A549 (cell line): ENCODE results near the gene PGF. TPM values are rescaled to one million over a fixed set of nuclear protein-coding genes. Genes with fewer than 3 reads are reported as not detected.

ENCODE experiments used
- ATAC-seq, 2 experiments: fragments of 200-7000 bp in 1 of 2; fragments of >200 bp in 1 of 2; cut with Nextera tagmentation in 1 of 2; cut with Tn5 transposase in 1 of 2; 3 replicates each; pipeline versions ENCODE4 v1.8.0 to v1.9.1; 2018 to 2020; ENCODE audit warnings: mild to moderate bottlenecking in 1 of 2, moderate library complexity in 1 of 2
- CTCF ChIA-PET: fragments of 300-600 bp; sonication (Branson Sonifier 250); formaldehyde crosslinking; extraction: SDS; loops from one replicate; lab custom pipeline; 2021; ENCODE audit warnings: antibody characterized with exemption, inconsistent platforms; lab: Yijun Ruan, JAX
- POLR2A ChIA-PET: fragments of 350-600 bp; formaldehyde crosslinking; extraction: SDS; loops from one replicate; lab custom pipeline; 2021; ENCODE audit warnings: antibody characterized with exemption, inconsistent platforms; lab: Yijun Ruan, JAX
- DNase-seq, 2 experiments: peaks; one replicate each; pipeline versions ENCODE4 v3.0.0 to v3.0.0-alpha.2; 2011 to 2016; ENCODE audit warnings: low read depth in 1 of 2, low spot score in 1 of 2
- FAIRE-seq: peaks from 2 replicates; lab custom pipeline; 2011; peaks lifted over from hg19 to GRCh38; lab: Jason Lieb, UNC
- H3K27ac ChIP-seq, 2 experiments: fragments of >200 bp; sonication (Bioruptor Twin); formaldehyde crosslinking; 3 replicates each; pipeline ENCODE4 v1.5.1; 2016 to 2017
- H3K4me1 ChIP-seq: fragments of >200 bp; sonication (Bioruptor Twin); formaldehyde crosslinking; 3 replicates; pipeline ENCODE4 v1.6.1; 2016
- H3K4me2 ChIP-seq: fragments of >200 bp; sonication (Bioruptor Twin); formaldehyde crosslinking; 3 replicates; pipeline ENCODE4 v1.6.1; 2016
- H3K4me3 ChIP-seq: fragments of >200 bp; sonication (Bioruptor Twin); formaldehyde crosslinking; 3 replicates; pipeline ENCODE4 v1.5.1; 2016
- H3K9me3 ChIP-seq: fragments of >200 bp; sonication (Bioruptor Twin); formaldehyde crosslinking; 3 replicates; pipeline ENCODE4 v1.6.1; 2016
- CEBPB ChIP-seq, 2 experiments: fragments of >200 bp in 1 of 2; sonication (Bioruptor Twin) in 1 of 2; formaldehyde crosslinking in 1 of 2; IDR thresholded peaks; 2 replicates each; pipeline ENCODE4 v1.6.1; 2012 to 2016
- EHF ChIP-seq: fragments of 250-450 bp; sonication (Bioruptor Pico); IDR thresholded peaks from 2 replicates; pipeline ENCODE4 v1.5.0; 2020; ENCODE audit warnings: mild to moderate bottlenecking
- EHMT2 ChIP-seq: fragments of 200-600 bp; sonication (generic); IDR thresholded peaks from 2 replicates; pipeline ENCODE4 v1.6.1; 2016; ENCODE audit warnings: antibody characterized with exemption, low read depth, mild to moderate bottlenecking, moderate library complexity
- FOXS1 ChIP-seq: fragments of 250-450 bp; sonication (Bioruptor Pico); IDR thresholded peaks from 2 replicates; pipeline ENCODE4 v1.5.0; 2020; ENCODE audit warnings: mild to moderate bottlenecking, moderate library complexity
- HDAC2 ChIP-seq: fragments of 200-600 bp; sonication (generic); IDR thresholded peaks from 2 replicates; pipeline ENCODE4 v1.6.1; 2016
- HOXA7 ChIP-seq: fragments of 250-450 bp; sonication (Bioruptor Pico); IDR thresholded peaks from 2 replicates; pipeline ENCODE4 v1.5.0; 2020; ENCODE audit warnings: mild to moderate bottlenecking, moderate library complexity
- HOXB5 ChIP-seq: fragments of 250-450 bp; sonication (Bioruptor Pico); IDR thresholded peaks from 2 replicates; pipeline ENCODE4 v1.5.0; 2020; ENCODE audit warnings: mild to moderate bottlenecking, moderate library complexity
- KDM1A ChIP-seq: fragments of 200-600 bp; sonication (generic); IDR thresholded peaks from 2 replicates; pipeline ENCODE4 v1.6.1; 2016; ENCODE audit warnings: low read depth, mild to moderate bottlenecking
- NFE2L2 ChIP-seq: fragments of 150-350 bp; conservative IDR thresholded peaks from 2 replicates; pipeline ENCODE4 v1.6.1; 2014; ENCODE audit warnings: low read length
- NPAS2 ChIP-seq: fragments of 250-450 bp; sonication (Bioruptor Pico); IDR thresholded peaks from 2 replicates; pipeline ENCODE4 v1.8.0; 2022; ENCODE audit warnings: mild to moderate bottlenecking, moderate library complexity, borderline replicate concordance
- POLR2AphosphoS2 ChIP-seq: conservative IDR thresholded peaks from 2 replicates; pipeline ENCODE4 v1.6.1; 2012; ENCODE audit warnings: low read length, improper control_type of control experiment, inconsistent platforms
- RCOR1 ChIP-seq: fragments of 150-350 bp; IDR thresholded peaks from 2 replicates; pipeline ENCODE4 v1.6.1; 2014; ENCODE audit warnings: antibody characterized with exemption, low read length, low read depth
- SMC3 ChIP-seq: fragments of >200 bp; sonication (Bioruptor Twin); formaldehyde crosslinking; IDR thresholded peaks from 3 replicates; pipeline ENCODE4 v1.6.1; 2018; ENCODE audit warnings: inconsistent platforms
- SREBF2 ChIP-seq: fragments of 450-650 bp; IDR thresholded peaks from 2 replicates; pipeline ENCODE4 v1.6.1; 2014; ENCODE audit warnings: mild to moderate bottlenecking, moderate library complexity
- TFCP2L1 ChIP-seq: fragments of 250-450 bp; sonication (Bioruptor Pico); IDR thresholded peaks from 2 replicates; pipeline ENCODE4 v1.5.0; 2021; ENCODE audit warnings: mild to moderate bottlenecking
- ZNF302 ChIP-seq: fragments of 250-450 bp; sonication (Bioruptor Pico); IDR thresholded peaks from 2 replicates; pipeline ENCODE4 v1.9.0; 2021; ENCODE audit warnings: inconsistent platforms, mild to moderate bottlenecking, moderate library complexity
- WGBS: methylation state at CpG from one replicate; pipeline ENCODE4 v1.1.6; 2017; ENCODE audit errors: missing lambda C conversion rate; 5-methylcytosine and 5-hydroxymethylcytosine counted together
- polyA plus RNA-seq, 4 experiments: library from polyadenylated mRNA; depleted of rRNA in 3 of 4; stranded (reverse); fragments of >200 nt; fragmentation: RNase III in 1 of 4; extraction: RNeasy Plus Mini Kit Qiagen cat#74134 plus additional on column Dnase treatment in 1 of 4; gene quantifications; 2 replicates in 3 of 4; 3 replicates in 1 of 4; pipeline ENCODE4 v1.2.3, GENCODE V29; 2011 to 2017
- TF ChIP-seq, protein P1 (sequence below): fragments of 250-450 bp; sonication (Bioruptor Pico); IDR thresholded peaks from 2 replicates; pipeline ENCODE4 v1.5.0; 2021; ENCODE audit warnings: mild to moderate bottlenecking, moderate library complexity, borderline replicate concordance
- TF ChIP-seq, protein P2 (sequence below): fragments of >200 bp; sonication (Bioruptor Twin); formaldehyde crosslinking; IDR thresholded peaks from 2 replicates; pipeline ENCODE4 v1.6.1; 2016
- TF ChIP-seq, protein P3 (sequence below): fragments of >200 bp; sonication (Bioruptor Twin); formaldehyde crosslinking; IDR thresholded peaks from 3 replicates; pipeline ENCODE4 v1.6.1; 2016
- TF ChIP-seq, protein P4 (sequence below): fragments of 250-450 bp; sonication (Bioruptor Pico); IDR thresholded peaks from 2 replicates; pipeline ENCODE4 v1.5.0; 2020; ENCODE audit warnings: low read depth, mild to moderate bottlenecking, moderate library complexity
- TF ChIP-seq, protein P5 (sequence below): fragments of 150-350 bp; IDR thresholded peaks from 2 replicates; pipeline ENCODE4 v1.6.1; 2014; ENCODE audit warnings: low read depth, mild to moderate bottlenecking, low read length
- TF ChIP-seq, protein P6 (sequence below): fragments of 200-600 bp; sonication (generic); IDR thresholded peaks from 2 replicates; pipeline ENCODE4 v1.6.1; 2016; ENCODE audit warnings: antibody characterized with exemption, mild to moderate bottlenecking, moderate library complexity

The PGF gene
- polyA plus RNA-seq, 2 of the 4 experiments (the other 2 are of a cell fraction), result 0.63 to 1.1 TPM

DNA sequence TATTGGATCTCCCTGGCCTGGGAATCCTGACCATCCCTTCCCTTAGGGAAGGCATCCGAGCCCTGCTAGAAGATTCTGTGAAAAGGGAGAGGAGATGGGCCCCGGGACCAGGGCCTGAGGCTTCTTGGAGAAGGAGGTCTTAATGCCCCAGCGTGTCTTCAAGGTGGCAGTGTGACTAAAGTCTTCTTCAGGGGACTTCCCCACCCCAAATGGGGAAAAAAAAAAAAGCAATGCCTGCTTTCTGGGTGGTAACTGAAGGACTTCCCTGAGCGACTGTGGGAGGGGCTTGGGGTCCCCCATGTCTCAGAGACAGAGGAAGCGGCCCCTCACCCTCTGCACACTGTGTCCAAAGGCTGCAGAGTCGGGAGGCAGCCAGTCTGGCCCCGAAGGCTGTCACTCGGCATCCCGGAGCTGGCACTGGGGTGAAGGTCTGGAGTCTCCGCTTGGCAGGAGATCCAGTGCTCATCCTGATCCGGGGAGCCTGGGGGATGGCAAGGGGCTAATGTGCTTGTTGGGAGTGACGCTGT, 7.8 kb upstream of the PGF start (continued):
- TF ChIP-seq, protein P1, sequence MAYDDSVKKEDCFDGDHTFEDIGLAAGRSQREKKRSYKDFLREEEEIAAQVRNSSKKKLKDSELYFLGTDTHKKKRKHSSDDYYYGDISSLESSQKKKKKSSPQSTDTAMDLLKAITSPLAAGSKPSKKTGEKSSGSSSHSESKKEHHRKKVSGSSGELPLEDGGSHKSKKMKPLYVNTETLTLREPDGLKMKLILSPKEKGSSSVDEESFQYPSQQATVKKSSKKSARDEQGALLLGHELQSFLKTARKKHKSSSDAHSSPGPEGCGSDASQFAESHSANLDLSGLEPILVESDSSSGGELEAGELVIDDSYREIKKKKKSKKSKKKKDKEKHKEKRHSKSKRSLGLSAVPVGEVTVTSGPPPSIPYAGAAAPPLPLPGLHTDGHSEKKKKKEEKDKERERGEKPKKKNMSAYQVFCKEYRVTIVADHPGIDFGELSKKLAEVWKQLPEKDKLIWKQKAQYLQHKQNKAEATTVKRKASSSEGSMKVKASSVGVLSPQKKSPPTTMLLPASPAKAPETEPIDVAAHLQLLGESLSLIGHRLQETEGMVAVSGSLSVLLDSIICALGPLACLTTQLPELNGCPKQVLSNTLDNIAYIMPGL (CRISPR knock-in tag), result no peak
- no peak for TF ChIP-seq KDM1A

DNA sequence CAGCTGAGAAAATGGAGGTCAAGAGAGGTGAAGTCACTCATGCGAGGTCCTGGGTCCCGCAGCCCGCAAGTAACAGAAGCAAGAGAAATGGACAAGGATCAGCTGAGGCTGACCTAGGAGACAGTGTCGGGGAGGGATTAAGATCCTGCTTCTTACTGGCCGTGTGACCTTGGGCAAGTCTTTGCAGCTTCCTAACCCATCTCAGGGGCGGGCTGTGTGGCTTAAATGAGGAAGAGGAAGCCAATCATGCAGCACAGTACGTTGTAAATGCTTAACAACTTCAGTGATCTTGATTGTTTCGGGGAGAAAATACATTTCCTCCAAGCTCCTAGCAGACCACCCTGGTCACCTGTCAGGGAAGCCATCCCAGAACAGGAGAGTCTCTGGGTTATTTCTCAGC, 7.1 kb upstream of the PGF start:
- no peak overlapping the region for H3K4me3 ChIP-seq
- H3K27ac ChIP-seq, result no peak overlapping the region
- DNase-seq (no peak), FAIRE-seq (no peak), ATAC-seq (no peak)
- peaks cover 5% of the 10 kb centered on the region; the same call in 1 of the 3 replicates for H3K4me1 ChIP-seq
- 52% methylated on average over 8 of the region's 8 CpGs for WGBS
- ChIA-PET CTCF (interaction anchor here (0.5 to 11.6 kb wide), 4 partner anchors 13 to 126 kb away, joined by 3 to 105 read pairs (median 14); no protein-coding TSS in a partner anchor), POLR2A (no interaction called here)
- no peaks in the 10 kb centered on the region for H3K9me3 ChIP-seq
- no peak overlapping the region for H3K4me2 ChIP-seq
- no peak for TF ChIP-seq HDAC2
- TF ChIP-seq HOXB5 (CRISPR knock-in tag), result no peak
- TF ChIP-seq TFCP2L1 (CRISPR knock-in tag), result no peak
- TF ChIP-seq HOXA7 (CRISPR knock-in tag), result no peak
- TF ChIP-seq POLR2AphosphoS2, result no peak
- no peak for TF ChIP-seq EHF (CRISPR knock-in tag)
- TF ChIP-seq ZNF302 (CRISPR knock-in tag), result no peak
- TF ChIP-seq NFE2L2, result no peak
- TF ChIP-seq, protein P2, sequence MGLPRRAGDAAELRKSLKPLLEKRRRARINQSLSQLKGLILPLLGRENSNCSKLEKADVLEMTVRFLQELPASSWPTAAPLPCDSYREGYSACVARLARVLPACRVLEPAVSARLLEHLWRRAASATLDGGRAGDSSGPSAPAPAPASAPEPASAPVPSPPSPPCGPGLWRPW, result no peak
- no peak for TF ChIP-seq SREBF2
- no peak for TF ChIP-seq FOXS1
- TF ChIP-seq, protein P1 (CRISPR knock-in tag), result no peak
- TF ChIP-seq RCOR1, result no peak
- TF ChIP-seq, protein P3, sequence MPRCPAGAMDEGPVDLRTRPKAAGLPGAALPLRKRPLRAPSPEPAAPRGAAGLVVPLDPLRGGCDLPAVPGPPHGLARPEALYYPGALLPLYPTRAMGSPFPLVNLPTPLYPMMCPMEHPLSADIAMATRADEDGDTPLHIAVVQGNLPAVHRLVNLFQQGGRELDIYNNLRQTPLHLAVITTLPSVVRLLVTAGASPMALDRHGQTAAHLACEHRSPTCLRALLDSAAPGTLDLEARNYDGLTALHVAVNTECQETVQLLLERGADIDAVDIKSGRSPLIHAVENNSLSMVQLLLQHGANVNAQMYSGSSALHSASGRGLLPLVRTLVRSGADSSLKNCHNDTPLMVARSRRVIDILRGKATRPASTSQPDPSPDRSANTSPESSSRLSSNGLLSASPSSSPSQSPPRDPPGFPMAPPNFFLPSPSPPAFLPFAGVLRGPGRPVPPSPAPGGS, result no peak

DNA sequence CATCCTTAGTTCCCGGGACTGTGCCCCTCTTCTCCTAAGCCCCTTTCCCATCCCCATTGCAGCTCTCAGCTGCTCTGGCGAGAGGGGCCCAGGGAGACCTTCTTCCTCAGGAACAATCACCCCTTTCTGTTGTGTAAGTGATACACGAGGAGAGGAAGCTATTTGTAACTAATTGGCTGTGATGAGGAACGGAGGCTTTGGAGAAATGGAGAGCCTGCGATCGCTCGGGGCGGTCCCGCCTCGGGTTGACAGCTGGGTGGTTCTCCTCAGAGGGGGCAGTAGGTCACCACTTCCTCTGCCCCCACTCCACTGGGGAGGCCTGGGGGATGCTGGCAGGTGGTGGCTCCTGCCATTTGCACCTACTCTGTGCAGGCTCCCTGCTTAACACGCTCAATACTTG, 6.6 kb upstream of the PGF start:
- TF ChIP-seq NPAS2 (no peak), EHMT2 (no peak), SMC3 (no peak), CEBPB (IDR thresholded peaks at IDR 0.05) (no peak), NFE2L2 (no peak)
- TF ChIP-seq, protein P4, sequence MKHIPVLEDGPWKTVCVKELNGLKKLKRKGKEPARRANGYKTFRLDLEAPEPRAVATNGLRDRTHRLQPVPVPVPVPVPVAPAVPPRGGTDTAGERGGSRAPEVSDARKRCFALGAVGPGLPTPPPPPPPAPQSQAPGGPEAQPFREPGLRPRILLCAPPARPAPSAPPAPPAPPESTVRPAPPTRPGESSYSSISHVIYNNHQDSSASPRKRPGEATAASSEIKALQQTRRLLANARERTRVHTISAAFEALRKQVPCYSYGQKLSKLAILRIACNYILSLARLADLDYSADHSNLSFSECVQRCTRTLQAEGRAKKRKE (CRISPR knock-in tag), result no peak
- TF ChIP-seq, protein P3, result no peak
- TF ChIP-seq, protein P5, sequence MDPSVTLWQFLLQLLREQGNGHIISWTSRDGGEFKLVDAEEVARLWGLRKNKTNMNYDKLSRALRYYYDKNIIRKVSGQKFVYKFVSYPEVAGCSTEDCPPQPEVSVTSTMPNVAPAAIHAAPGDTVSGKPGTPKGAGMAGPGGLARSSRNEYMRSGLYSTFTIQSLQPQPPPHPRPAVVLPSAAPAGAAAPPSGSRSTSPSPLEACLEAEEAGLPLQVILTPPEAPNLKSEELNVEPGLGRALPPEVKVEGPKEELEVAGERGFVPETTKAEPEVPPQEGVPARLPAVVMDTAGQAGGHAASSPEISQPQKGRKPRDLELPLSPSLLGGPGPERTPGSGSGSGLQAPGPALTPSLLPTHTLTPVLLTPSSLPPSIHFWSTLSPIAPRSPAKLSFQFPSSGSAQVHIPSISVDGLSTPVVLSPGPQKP, result no peak
- TF ChIP-seq, protein P6, sequence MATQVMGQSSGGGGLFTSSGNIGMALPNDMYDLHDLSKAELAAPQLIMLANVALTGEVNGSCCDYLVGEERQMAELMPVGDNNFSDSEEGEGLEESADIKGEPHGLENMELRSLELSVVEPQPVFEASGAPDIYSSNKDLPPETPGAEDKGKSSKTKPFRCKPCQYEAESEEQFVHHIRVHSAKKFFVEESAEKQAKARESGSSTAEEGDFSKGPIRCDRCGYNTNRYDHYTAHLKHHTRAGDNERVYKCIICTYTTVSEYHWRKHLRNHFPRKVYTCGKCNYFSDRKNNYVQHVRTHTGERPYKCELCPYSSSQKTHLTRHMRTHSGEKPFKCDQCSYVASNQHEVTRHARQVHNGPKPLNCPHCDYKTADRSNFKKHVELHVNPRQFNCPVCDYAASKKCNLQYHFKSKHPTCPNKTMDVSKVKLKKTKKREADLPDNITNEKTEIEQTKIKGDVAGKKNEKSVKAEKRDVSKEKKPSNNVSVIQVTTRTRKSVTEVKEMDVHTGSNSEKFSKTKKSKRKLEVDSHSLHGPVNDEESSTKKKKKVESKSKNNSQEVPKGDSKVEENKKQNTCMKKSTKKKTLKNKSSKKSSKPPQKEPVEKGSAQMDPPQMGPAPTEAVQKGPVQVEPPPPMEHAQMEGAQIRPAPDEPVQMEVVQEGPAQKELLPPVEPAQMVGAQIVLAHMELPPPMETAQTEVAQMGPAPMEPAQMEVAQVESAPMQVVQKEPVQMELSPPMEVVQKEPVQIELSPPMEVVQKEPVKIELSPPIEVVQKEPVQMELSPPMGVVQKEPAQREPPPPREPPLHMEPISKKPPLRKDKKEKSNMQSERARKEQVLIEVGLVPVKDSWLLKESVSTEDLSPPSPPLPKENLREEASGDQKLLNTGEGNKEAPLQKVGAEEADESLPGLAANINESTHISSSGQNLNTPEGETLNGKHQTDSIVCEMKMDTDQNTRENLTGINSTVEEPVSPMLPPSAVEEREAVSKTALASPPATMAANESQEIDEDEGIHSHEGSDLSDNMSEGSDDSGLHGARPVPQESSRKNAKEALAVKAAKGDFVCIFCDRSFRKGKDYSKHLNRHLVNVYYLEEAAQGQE, result no peak
- Histone ChIP-seq H3K4me3 (no peak overlapping the region), H3K9me3 (no peaks in the 10 kb centered on the region), H3K4me2 (no peak overlapping the region), H3K27ac (no peak overlapping the region), H3K4me1 (peaks cover 5% of the 10 kb centered on the region; the same call in 1 of the 3 replicates)
- WGBS, result 68% methylated on average over 11 of the region's 11 CpGs
- ChIA-PET CTCF (interaction anchor here (1.5 to 11.6 kb wide), 3 partner anchors 13 to 127 kb away, joined by 4 to 105 read pairs (median 24); no protein-coding TSS in a partner anchor), POLR2A (no interaction called here)
- ATAC-seq (no peak), DNase-seq (no peak), FAIRE-seq (no peak)
